Measurements from ENCODE around the gene ZFP92.

ZFP92 gene

DNA sequence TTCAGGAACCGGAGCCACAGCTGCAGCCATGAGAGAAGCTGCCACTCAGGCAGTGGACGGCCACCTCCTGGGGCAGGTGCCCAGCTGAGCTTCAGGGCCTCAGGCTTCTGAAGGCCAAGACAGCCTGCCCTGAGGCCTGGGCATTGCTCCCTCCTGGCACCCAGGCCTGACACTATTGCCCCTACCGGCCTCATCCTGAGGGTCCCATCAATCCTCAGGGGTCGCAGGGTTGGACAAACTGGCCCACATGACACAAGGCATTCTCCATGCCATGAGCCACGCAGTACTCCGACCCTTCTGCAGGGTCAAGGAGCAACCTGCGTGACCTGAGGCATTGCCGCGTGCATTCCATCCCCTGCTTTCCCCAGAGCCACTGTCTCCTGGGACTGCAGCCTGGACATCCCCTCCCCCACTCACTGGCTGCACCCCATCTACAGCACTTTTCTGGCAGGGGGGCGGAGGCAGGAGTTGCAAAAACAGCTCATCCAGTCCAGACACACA lies 3.0 kb upstream of the ZFP92 start:
- DNase-seq (ENCODE audit: low read depth), result no peak

DNA sequence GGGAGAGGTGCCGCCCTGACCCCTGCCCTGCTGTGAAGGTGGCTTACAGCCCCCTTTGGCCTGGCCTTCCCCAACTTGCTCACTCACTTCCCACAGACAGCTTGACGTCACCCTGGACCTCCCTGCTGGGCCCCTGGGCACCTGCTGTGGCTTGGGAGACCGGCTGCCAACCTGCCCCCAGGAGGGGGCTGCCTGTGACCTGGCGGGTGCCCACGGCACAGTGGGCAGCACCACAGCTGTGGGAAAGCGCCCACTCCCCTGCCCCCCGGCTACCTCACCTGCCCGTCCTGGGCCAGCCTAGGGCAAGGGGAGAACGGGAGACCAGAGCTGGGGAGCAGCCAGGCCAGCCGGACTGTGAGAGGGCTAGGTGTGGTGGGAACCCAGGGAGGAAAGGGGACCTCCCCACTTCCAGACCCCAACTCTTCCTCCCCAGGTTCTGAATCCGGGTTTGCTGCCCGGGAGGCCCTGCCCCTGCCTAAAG lies 2.4 kb upstream of the ZFP92 start:
- no peak for DNase-seq (ENCODE audit: low read depth)

DNA sequence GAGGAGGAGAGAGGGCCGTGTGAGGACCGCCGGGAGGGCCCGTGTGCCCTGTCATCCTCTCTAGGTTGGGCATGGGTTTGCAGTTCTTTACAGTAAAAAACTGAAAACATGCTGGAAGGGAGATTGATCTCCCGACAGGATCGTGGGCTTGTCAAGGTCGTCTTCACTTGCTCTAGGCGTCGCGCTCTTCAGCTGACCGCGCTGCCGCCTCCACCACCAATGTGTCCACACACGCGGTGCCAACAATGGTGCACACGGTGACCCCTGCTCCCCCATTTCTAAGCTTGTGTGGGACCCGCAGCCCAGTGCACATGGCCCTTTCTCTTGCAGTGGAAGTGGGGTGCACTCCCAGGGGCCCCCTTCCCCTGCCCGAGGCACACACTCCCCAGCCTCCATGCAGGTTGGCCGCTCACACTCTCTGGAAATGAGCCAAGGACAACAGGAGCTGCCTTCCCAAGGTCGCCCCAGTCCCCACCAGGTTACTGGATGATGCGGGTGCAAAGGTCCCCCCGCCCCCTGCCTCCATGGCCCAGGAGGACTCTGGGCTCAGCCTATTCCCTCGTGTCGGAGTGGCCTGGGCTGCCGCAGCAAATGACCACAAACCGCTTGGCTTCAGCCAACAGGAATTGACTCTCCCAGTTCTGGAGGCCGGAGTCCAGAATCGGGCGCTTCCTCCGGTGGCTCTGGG lies 1.7 kb upstream of the ZFP92 start:
- no peak for DNase-seq (ENCODE audit: low read depth)

DNA sequence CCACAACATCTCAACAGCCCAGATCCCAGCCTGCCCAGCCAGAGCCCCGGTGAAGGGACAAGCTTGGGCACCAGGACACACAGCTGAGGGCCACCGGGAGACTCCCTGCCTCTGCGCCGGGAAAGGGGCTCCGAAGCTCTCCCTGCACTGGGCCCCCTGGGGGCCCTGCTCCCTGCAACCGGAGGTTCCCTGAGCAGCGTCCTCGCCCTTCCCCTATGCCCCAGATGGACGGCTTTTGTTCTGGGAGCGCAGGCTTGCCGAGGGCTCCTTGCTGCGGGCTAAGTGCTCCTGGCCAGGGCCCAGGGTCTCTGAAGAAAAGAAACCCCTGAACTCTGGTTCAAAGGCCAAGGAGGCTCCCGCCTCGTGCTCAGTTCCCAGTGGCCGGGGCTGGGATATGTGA lies 899 bp upstream of the ZFP92 start:
- no peak for DNase-seq (ENCODE audit: low read depth)

DNA sequence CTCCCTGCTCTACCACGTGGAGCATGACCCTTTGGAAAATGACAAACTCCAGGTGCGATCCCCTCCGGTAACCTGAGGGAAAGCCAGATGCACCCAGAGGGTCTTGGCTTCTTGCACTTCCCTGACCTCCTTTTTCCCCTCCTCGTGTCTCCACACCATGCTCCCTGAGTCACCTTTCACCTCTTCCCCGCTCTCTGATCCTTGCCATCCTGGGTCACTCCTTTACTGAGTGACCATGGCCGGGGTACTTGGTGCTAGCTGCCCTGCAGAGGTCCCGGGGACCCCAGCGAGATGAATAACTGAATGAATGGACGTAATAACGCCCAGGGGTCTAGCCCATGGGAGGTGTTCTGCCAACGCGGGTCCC lies 401 bp upstream of the ZFP92 start:
- DNase-seq (ENCODE audit: low read depth), result no peak

DNA sequence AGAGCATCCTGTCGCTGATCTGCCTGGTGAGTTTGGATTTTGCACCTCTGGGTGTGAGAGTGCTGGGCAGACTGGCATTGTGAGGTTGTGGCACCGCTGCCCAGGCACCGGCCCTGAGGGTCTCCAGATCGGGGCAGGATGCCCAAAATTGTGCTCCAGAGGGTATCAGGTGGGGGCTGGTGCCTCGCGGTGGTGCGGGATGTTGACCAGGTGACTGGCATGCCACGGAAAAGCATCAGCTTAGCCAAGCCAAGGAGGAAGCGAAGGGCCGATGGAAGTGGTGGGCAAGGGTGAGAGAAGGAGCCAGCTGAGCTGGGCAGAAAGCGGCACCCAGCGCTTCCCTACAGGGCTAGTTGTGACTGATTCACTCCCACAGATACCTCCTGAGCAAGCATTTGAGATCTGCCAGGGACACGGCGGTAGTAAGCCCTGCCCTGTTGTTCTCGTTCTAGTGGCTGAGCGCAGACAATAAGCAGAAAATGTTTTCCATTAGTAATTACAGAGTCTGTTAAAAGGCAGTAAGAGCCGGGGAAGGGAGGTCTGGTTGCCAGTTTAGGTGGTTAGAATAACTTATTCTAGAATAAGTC lies 809 bp downstream of the ZFP92 start:
- no peak for DNase-seq (ENCODE audit: low read depth)

DNA sequence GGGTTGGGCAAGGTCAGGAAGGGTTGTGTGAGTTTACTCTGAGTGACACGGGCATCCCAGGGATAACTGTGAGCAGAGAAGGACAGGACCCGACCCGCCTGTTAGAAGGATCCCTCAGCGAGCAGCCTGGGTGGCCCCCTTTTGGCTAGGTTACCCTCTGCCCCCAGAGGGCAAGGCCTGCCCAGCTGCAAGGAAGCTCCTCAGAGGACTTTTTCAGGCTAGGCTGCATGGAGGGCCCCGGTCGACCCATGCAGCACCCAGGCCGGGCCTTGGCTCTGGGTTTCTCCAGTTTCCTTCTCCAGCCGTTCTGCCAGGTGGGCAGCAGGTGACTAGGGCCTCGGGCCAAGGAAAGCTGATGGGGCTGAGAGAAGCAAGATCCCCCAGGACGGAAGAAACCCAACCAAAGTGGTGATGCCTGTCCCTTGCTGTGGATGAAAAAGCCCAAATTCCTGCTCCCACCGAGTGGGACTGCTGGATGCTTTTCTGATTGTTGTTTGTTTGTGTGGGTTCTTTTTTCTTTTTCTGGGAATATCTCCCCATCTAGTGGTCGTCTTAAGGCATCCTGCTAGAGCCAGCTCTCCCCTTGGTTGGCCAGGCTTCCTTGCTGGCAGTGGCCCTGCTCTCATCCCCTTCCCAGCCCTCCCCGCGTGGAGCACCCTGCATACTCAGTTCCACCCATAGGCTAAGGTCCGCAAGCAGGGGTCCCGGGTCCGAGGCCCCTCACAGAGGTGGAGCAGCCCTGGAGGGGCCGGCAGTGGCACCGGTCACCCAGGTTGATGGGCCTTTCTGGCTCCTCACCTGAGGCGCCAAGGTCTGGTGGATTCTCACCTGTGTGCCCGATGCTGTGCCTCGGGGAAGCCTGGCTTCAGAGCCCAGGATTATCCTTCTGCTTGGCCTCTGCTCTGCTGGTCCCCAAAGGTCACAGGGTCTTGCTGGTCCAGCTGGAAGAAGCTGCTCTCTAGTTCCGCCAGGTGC lies 1.8 kb downstream of the ZFP92 start:
- no peak for DNase-seq (ENCODE audit: low read depth)

DNA sequence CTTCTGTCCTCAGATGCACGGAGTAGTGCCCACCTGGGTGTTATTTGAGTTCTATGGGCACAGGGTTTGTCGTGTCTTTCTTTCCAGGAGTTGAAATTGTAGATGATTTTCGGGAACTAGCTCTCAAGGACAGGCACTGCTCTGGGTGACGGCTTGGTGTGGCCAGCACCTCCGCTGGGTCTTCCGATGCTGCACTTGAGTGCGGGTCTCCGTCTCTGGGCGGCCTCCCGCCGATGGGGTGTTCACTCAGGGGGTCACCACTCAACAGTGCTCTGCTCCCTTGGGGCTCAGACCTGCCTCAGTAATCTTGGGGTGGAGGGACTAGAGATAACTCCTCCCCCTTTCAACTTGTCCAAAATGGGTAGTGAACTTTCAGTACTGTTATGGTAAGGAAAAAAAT lies 2.5 kb downstream of the ZFP92 start:
- DNase-seq (ENCODE audit: low read depth), result no peak

DNA sequence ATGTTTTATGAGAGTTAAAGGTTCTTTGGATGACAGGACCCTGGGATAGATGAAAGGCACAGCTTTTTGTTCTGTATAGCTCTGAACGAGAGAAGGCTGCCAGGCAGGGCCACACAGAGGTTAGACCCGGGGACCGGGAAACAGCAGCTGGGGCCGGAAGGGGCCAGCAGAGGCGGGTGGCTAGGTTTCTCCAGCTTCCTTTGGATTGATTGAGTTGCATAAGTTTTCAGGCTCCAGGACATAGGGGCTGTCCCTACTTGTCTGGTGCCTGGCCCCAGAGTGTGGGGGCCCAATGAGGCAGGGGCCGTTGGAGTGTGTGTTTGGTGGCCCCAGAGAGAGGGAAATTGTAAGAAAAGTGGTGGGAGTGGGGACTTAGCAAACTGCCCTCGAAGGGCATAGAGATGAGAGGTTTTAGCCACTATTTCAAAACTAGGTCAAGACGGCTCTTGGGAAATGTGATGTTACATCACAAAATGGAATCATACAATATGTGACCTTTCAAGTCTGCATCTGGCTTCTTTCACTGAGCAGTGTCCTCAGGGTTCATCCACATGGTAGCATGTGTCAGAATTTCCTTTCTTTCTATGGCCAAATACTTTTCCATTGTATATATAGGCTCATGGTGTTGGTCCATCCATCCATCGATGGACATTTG lies 3.7 kb downstream of the ZFP92 start:
- DNase-seq (ENCODE audit: low read depth), result no peak

DNA sequence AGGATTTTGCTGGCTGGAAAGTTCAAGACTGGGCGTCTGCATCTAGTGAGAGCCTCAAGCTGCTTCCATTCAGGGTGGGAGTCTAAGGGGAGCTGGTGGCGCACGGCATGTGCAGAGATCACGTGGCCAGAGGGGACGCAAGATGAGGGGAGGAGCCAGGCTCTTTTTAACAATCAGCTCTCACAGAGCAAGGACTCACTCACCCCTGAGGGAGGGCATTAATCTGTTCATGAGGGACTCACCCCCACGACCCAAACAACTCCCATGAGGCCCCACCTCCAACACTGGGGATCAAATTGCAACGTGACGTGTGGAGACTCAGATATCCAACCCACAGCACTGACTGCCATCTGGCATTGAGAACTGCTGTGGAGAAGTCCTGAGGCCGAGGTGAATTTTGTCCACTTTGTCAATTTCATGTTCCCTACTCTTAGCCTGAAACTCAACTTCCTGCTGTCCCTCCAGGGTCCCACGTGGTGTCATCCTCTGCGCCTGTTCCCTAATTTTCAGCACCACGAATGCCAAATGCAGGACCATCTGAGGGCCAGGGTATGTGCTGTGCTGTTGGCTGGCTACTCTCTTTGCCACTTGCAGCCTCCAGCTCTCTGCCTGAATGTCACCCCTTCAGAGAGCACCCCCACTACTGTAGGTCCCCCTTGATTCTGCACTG lies 5.6 kb downstream of the ZFP92 start:
- no peak for DNase-seq (ENCODE audit: low read depth)

DNA sequence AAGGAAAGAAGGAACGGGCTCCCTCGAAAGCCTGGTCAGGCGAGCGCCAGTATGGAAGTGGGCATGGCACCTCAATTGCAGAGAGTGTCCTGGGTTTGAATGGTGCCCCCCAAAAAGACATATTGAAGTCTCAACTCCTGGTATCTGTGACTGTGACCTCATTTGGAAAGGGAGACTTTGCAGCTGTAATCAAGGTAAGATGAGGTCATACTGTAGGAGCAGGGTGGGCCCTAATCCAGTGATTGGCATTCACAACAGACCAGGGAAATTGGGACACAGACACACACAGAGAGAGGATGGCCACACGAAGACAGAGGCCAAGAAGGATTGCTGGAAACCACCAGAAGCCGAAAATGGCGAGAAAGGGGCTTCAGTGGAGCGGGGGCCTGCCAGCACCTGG lies 6.4 kb downstream of the ZFP92 start:
- no peak for DNase-seq (ENCODE audit: low read depth)

DNA sequence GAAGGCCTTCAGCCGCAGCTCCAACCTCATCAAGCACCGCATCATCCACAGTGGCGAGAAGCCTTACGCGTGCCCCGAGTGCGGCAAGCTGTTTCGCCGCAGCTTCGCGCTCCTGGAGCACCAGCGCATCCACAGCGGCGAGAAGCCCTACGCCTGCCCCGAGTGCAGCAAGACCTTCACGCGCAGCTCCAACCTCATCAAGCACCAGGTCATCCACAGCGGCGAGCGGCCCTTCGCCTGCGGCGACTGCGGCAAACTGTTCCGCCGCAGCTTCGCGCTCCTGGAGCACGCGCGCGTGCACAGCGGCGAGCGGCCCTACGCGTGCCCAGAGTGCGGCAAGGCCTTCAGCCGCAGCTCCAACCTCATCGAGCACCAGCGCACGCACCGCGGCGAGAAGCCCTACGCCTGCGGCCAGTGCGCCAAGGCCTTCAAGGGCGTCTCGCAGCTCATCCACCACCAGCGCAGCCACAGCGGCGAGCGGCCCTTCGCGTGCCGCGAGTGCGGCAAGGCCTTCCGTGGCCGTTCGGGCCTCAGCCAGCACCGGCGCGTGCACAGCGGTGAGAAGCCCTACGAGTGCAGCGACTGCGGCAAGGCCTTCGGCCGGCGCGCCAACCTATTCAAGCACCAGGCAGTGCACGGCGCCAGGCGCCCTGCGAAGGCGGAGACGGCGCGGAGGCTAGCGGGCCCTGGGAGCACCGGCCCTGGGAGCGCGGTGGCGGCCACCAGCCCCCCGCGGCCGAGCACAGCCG lies 9.8 kb downstream of the ZFP92 start:
- DNase-seq (ENCODE audit: low read depth), result no peak

DNA sequence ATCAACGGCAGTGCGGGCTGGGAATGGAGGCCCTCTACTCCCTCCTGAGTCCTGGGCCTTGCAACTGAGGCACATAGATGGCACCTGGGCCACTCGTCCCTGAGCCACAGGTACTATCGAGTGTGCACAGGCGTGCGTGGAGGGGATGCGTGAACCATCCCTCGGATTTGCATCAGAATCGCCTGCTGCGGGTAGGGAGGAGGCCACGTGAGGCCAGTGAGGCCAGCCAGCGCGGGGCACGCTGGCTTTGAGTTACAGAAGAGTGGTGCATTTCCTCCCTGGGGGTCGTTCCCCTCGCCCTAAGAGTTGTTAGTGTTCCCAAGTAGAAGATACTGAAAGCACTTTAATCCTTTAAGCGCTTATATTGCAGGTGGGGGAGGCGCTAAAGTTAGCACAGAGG lies 10.6 kb downstream of the ZFP92 start:
- DNase-seq (ENCODE audit: low read depth), result no peak

DNA sequence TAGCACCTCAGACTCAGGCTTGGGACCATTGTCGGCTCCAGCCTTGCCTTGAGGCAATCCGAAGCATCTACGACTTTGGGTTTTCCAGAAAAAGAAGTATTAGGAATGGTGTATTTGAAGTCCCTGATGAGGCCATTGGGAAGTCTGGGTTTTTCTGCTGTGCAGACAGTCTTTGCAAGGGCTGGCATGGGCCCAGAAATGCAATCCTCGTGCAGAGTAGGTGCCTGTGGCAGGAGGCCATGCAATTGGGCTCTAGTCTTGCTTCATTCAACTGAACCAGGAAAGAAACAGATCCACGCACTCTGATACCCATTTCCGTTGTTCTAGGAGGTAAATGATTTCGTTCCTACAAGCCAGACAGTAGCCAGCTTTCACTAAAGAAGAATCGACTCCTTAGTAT lies 12.4 kb downstream of the ZFP92 start:
- DNase-seq (ENCODE audit: low read depth), result no peak

DNA sequence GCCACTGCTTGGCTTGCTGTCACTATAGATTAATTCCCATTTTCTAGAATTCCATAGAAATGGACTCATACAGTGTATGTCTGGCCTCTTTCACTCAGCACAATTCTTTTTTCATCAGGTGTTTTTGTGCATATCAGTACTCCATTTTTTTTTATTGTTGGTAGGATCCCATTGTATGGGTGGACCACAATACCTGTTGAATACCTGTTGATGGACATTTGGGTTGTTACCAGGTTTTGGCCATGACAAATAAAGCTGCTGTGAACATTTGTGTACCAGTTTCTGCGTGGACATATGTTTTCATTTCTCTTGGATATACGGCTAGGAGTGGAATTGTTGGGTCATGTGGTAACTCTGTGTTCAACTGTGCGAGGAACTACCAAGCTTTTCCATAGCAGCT lies 14.9 kb downstream of the ZFP92 start:
- no peak for DNase-seq (ENCODE audit: low read depth)

DNA sequence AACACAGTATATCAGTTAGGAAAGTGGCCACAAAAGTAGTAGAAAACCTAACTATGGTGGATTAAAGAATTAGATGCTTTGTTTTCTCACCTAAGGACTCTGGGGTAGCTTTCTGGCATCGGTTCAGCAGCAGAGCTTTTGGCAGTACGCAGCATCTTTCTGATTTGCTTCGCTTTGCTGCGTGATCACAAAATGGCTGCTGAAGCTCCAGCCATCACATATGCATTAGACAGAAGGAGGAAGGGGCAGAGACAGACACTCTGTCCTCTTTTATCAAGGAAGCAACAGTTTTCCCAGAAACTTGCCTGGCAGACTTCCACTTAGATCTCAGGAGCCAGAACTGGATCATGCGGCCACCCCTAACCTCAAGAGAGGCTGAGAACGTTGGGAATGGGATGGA lies 19.5 kb downstream of the ZFP92 start:
- no peak for DNase-seq (ENCODE audit: low read depth)

DNA sequence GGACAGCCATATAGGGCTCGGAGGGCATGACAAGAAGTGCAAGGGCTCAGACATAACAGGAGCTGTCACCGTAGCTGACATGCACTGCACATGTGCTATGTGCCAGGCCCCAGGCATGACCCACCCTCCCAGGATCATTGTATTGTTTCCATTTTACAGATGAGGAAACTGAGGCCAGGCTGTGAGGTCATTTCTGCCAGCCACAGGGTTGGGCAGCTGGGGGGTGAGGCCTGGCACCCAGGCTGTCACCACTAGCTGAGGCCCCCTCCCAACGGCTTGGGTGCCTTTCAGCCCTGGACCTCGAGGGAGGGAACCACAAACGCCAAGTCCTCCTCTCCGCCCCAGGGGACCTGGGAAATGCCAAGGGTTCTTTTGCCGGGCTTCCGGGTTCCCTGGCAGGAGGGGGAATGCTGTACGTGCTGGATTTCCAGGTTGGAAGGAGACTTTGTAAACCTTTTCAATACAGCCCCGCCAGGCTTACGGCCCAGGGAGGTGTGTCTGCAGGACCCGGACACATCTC lies 21.9 kb downstream of the ZFP92 start:
- DNase-seq (ENCODE audit: low read depth), result no peak

DNA sequence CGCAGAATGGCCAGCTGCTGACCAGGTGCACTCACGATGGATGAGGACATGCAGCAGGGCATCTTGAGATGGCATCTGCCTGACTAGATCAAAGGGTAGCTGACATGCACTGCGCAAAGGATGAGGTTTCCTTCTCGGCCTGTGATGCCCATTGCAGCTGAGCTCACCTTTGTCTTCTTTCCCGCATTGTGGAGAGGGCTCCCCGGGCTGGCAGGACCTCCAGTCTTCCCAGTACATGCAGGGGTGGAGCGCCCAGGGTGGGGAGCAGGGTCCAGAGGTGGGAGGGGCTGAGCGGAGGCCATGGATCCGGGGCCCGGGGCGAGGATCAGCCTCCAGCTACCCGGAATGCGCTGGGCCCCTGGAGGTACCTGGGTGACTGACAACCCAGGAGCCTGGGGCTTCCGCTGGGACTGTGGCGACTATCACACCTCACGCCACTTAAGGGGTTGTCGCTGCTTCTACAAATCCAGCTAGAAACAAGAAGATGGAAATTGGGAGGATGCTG lies 22.6 kb downstream of the ZFP92 start:
- DNase-seq (ENCODE audit: low read depth), result no peak

DNA sequence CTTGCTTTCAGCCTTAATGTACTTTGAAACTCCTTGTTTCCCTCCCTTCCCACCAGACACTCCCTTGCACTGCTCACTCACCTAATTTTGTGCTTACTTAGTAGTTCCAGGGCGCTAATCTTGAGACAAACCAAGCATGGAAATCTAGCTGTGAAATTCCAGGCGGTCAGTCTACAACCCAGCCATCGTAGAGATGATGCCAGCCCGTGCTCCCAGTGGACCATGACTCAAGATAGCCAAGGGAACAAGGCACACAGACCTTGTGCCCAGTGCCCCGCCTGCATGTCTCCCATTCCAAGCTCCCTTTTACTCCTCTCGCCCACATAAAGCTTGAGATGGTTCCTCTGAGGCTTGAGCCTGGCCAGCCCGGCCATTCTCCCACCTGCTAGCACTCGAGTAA lies 23.5 kb downstream of the ZFP92 start:
- DNase-seq (ENCODE audit: low read depth), result no peak

DNA sequence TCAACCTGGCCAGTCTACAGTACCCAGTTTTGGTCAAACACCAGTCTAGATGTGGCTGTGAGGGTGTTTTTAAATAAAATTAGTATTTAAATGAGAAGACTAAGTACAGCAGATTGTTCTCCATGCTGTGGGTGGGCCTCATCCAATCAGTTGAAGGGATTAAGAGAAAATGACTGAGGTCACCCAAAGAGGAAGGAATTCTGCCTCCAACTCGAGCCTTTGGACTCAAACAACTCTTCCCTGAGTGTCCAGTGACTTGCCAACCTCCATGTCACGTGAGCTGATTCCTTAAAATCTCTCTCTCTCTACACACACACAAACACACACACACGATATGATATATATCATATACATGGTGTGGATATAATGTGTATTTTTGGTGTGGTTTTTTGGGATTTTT lies 24.6 kb downstream of the ZFP92 start:
- no peak for DNase-seq (ENCODE audit: low read depth)

DNA sequence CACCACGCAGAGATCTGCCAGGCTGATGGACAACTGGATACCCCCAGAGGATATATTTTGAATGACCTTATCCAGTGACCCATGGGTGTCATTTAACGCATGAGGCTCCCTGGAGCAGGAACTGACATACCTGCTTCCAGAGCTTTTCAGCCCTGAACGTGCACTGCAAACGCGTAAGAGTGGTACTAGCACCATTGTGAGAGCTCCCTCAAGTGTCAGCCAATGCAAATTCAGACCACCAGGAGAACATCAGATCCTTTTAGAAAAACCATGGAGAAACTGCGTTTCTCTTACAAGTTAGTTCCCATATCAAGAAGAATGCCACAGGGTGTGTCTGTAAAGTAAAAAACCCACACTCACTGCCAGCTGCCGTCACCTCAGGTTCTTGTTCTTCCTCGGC lies 27.3 kb downstream of the ZFP92 start:
- no peak for DNase-seq (ENCODE audit: low read depth)

Measured in non-pigmented ciliary epithelial cell (primary cell).